SHP77 treated with DMSO at 0.1 percent for 48 hours (cell line): ENCODE data around the gene TBC1D4.
"Not testable (repeated sequence)": the region's sequence is repeated elsewhere in the genome, so short reads cannot be mapped to it uniquely, and the experiment has no call there.

Experiments used
- DNase-seq: peaks from one replicate; lab custom pipeline; 2025; lab: John Stamatoyannopoulos, UW

Gene TBC1D4

DNA sequence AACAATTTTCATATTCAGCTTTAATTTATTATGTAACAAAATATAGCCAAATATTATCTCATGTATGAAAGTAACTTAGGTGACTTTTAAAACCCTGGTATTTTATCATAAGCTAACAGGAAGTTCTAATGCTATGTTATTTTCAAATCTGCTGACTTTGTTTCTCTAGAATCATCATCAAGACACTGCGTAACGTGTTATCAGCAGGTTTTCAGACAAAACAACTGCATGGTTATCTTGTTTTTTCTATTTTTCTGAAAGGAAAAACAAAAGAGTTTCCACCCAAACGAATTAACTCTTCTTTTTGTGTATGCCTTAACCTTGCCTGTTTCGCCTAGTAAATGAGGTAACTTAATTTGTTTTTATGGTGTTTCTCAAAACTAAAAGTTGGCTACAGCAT lies 156.3 kb downstream of the TBC1D4 start:
- DNase-seq: no peak

DNA sequence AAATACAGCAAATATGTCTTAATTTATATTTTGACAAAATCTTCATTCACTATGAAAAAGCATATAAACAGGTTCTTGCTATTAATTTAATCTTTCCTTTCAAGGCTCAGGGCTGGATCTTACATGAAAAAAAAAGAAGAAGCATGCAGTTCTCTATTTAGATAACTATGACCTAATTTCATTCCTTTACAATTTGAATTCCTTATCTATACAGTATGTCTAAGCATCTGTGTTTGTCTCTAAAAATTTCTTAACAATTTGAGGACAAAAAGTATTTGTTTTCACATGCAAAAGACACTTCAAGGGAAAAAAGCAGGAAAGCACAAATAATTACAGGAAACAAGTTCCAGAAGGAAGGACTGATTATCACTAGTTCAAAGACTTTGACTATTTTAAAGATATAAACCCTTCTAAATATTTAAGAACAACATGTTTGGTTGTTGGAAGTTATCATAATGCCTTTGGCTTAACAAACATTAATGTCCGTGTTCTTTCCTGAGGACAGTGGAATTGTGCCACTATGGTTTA lies 157.5 kb downstream of the TBC1D4 start:
- no peak for DNase-seq

GRCh38 chr13:75321084-75321483 lies 160.9 kb downstream of the TBC1D4 start:
- no peak for DNase-seq

- DNase-seq: no peak
These were observed 162.7 kb downstream of the TBC1D4 start for GRCh38 chr13:75319254-75319653.

DNA sequence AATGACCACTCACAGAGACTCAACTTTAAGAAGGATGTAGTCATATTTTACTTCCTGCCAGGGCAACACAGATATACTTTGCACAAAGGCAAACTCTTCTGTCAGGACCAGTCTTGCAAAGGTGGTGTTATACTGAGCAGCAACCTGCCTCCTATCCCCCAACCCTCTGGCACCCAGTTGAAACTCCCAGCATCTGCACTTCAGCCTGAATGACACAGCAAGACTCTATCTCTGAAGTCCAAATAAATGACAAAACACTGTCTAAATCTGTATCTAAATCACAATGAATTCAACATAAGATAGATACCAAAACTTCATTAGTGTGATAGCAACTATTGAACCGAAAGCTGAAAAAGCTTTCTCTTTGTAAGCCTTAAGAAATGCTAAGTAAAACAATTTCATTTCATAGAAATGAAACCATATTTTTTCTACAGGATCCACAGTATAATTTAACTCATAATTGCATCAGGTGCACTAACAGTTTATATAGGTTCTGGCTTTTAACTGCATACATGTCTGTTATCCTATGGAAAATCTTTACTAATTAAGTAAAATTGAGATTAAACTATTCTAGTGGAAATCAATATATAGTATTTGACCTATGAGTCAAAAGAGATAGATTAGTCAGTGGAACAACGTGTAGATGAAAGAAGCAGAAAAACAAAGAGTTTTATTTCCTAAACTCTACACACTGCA lies 163.7 kb downstream of the TBC1D4 start:
- DNase-seq: no peak

DNA sequence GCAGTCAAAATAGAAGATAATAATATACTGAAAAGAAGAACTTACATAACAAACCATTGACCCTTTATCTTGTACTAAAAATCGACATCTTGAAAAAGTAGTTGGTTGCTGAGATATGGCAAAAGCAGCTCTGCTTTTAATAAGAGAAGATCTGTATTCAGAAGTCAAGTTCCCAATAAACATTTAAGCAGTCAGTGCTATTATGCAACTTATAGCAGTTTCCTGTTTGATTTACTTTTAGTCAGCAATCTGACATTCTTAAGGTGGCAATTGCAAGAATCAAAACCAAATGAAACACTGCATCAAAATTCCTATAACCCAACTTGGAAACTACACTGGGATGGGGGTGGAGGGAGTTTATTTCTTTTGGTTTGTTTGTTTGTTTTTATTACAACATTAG lies 165.5 kb downstream of the TBC1D4 start:
- no peak for DNase-seq

DNA sequence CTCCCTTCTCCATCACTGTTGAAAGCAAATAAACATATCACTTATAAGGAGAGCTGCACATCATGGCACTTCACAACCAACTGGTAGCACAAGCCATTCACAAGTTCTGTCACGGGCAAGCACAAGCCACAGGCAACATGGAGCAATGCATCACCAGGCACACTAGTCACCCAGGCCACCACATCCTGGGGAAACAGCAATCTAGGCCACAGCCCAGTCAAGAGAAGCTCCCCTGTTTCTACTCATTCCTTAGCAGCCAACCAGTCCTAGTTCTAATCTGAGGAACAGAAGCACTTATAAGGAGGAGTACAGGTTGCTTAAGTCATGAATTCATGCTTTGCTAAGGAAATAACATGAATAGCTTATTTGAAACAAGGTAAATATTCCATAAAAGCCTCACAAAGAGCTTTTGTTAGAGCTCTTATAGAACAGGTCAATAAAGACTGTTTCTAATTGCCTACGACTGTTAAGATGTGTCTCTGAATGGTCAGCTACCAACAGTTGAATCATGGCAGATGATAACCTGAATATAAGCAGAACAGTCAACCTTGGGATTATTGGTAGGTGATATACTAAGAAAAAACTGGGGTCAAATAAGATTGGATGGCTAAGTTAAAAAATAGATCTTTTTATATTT lies 169.0 kb downstream of the TBC1D4 start:
- no peak for DNase-seq

- DNase-seq: no peak
These were observed 171.9 kb downstream of the TBC1D4 start for GRCh38 chr13:75309981-75310580.

GRCh38 chr13:75308222-75308621 lies 173.7 kb downstream of the TBC1D4 start:
- DNase-seq: no peak

- no peak for DNase-seq
These were observed 174.5 kb downstream of the TBC1D4 start for GRCh38 chr13:75307370-75307949.

GRCh38 chr13:75306967-75307366 lies 175.0 kb downstream of the TBC1D4 start:
- DNase-seq: not testable (repeated sequence)

DNA sequence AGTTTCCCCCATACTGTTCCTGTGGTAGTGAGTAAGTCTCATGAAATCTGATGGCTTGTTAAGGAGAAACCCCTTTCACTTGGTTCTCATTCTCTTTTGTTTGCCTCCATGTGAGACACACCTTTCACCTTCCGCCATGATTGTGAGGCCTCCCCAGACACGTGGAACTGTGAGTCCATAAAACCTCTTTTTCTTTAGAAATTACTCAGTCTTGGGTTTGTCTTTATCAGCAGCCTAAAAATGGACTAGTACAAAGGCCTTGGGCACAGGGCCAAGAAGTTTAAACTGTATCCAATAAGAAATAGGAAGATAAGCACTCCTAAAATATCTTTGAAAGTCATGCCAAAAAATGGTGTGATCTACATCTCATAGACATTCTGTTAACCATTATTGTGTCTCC lies 176.9 kb downstream of the TBC1D4 start:
- DNase-seq: no peak

- no peak for DNase-seq
These were observed 178.7 kb downstream of the TBC1D4 start for GRCh38 chr13:75303263-75303662.

GRCh38 chr13:75302071-75302698 lies 179.8 kb downstream of the TBC1D4 start:
- no peak for DNase-seq

DNA sequence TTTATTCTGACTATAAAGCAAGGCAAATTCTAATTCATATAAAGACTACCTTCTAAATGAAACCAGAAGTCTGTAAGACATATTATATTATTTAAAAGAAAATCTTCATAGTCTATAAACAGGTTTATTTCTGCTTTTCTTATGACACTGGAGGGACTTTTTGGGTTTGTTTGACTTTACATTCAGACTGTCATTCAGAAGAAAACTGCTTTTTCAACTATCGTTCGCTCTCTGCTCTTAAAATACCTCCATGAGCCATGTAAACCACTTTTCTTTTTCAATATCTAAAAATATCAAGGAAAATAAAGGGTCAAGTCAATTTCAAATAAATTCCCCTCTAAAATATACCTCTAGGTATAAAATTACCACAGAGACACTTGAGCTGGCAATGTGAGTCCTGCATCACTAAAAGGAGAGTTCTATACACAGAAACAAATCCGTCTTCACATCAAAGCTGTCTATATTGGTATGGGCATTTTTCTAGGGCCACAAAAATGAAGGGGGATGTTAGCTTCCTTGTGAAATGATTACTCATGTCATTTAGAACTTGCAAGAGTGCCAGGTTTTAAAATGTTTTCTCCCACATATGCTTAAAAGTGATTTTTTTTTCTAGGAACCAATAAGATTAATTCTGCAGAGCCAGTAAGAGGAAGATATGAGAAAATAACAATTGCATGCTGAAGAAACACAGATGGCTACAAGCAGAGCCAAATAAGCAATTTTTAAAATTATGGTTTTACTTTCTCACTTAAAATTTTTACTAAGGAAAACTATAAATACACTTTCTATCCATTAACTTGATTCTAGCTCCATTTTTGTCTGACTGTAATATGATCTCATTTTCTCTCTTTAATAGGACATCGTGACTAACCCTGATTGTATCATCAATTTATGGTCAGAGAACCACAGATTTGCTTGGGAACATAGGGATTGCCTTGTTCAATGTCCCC lies 181.8 kb downstream of the TBC1D4 start:
- DNase-seq: no peak

- no peak for DNase-seq
These were observed 182.7 kb downstream of the TBC1D4 start for GRCh38 chr13:75299246-75299645.

- DNase-seq: no peak
These were observed 185.3 kb downstream of the TBC1D4 start for GRCh38 chr13:75296641-75297040.

DNA sequence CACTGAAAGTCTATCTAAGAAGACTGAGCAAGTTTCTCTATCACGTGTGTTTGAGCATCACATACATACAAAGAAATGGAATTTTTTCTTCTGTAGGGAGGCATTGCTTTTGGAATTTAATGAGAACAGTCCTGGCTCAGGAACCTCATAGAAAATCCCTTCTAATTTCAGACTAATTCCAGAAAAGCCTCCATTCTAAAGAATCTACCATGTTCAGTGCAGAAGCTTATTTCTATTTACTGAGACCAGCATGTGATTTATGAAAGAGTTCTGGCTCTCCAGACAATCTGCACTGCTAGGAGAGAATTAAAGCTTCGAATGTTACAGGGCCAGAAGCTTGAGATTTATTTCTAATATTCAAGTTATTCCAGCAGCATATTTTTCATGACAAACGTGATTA lies 186.8 kb downstream of the TBC1D4 start:
- DNase-seq: no peak

DNA sequence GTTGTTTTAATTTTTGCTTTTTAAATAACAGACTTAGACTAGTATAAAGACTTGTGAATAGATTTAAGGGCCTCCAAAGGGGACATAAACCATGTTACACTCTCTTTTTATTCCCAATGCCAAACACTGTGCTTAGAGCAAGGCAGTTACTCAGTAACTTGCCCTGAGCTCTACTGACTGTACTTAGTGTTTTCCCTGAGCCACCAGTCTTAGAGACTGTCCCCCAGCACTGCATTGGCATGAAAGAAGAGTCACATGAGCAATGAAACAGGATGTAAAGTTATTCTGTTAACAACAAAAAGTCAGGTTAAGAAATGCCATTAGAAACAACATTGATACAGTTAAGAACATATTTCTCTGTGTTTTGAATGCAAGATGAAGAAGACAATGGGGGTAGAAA lies 187.9 kb downstream of the TBC1D4 start:
- DNase-seq: no peak

- no peak for DNase-seq
These were observed 196.7 kb downstream of the TBC1D4 start for GRCh38 chr13:75285310-75285709.

DNA sequence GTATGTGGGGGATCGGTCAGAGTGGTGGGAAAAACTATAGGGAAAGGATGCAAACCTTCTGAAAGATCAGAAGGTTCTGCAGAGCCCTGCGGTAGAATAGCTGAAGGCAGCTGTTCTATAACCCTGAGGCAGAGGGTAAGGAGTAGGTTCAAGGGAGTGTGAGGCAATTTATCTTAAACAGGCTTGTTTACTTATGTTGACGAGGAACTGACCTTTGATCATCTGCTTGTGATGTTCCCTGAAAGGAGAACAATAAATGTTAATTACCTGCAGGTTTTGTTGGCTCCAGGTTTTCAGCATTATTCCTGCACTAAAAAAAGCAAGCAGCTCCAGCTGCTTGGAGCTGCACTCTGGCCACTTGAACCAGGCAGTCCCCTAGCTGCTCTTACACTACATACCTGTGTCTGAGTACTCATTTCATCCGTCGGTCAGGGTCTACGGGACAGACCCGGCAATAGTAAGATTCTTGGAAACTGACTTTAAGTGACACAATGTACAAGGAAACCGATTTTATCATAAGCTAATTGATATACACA lies 202.1 kb downstream of the TBC1D4 start:
- DNase-seq: no peak
